GM10266 (cell line): Measurements from ENCODE around the gene SUSD5.
"Not testable (repeated sequence)": the region's sequence is repeated elsewhere in the genome, so short reads cannot be mapped to it uniquely, and the experiment has no call there.

Source experiments
- DNase-seq: peaks from one replicate; pipeline ENCODE4 v3.0.0; 2012; ENCODE audit errors: extremely low spot score
- TF ChIP-seq, protein P1 (sequence below): IDR thresholded peaks from 2 replicates; pipeline ENCODE4 v1.5.1; 2012; ENCODE audit warnings: mild to moderate bottlenecking, low read depth; ENCODE audit not compliant: control insufficient read depth, insufficient read depth; ENCODE audit errors: missing control alignments

Gene SUSD5

DNA sequence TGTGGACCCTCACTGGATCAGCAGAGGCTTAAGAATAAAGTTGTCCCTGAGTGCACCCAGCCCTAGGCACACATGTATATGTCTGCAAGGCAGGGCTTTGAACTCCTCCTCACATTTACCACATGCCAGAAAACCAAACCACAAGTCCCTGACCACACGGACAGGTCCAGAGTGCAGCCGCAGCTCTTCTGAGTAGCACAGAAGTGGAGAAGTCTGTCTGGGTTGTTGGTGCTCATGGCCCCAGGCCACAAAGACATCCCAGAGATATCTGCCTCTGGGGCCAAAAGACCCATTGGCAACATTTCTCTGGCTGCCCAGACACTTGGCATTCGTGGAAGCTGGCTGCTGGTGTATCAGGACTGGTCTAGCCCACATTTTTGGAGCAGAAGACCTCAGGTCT, 17.4 kb downstream of the SUSD5 start:
- TF ChIP-seq, protein P1, sequence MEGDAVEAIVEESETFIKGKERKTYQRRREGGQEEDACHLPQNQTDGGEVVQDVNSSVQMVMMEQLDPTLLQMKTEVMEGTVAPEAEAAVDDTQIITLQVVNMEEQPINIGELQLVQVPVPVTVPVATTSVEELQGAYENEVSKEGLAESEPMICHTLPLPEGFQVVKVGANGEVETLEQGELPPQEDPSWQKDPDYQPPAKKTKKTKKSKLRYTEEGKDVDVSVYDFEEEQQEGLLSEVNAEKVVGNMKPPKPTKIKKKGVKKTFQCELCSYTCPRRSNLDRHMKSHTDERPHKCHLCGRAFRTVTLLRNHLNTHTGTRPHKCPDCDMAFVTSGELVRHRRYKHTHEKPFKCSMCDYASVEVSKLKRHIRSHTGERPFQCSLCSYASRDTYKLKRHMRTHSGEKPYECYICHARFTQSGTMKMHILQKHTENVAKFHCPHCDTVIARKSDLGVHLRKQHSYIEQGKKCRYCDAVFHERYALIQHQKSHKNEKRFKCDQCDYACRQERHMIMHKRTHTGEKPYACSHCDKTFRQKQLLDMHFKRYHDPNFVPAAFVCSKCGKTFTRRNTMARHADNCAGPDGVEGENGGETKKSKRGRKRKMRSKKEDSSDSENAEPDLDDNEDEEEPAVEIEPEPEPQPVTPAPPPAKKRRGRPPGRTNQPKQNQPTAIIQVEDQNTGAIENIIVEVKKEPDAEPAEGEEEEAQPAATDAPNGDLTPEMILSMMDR, result no peak
- DNase-seq, result no peak

DNA sequence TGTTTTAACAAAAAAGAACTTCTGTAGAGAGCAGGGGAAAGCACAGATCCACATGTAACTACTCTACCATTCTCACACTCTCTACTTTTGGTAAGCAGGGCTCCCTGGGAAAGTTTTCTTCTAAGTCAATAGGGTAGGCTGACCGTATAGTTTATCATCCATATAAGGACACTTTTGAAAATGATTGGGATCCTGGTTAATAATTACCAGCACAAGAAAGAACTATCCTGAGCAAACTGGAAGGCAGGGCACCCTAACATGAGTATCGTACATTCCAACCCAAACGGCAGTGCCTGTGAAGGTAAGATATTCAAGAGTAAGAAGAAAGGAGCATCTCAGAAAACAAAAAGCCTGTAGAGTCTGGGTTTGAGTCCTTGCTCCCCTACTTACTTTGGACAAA, 22.1 kb downstream of the SUSD5 start:
- no peak for DNase-seq
- TF ChIP-seq, protein P1, result no peak

DNA sequence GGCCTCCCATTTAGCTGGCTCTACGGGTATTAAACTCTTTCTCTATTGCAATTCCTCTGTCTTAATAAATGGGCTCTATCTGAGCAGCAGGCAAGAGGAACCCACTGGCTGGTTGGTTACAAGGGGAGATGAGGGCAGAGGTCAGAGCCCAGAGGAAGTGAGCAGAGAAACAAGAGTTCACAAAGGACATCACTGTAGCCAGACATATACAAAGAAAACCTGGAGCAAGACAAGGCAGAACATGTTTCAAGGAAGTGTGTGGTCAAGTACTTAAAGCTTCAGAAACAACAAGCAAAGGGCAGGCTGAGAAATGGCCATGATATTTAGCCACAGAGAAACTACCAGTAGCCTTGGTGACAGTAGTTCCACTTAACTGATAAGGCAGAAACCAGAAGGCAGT, 24.3 kb downstream of the SUSD5 start:
- TF ChIP-seq, protein P1, result no peak
- no peak for DNase-seq

DNA sequence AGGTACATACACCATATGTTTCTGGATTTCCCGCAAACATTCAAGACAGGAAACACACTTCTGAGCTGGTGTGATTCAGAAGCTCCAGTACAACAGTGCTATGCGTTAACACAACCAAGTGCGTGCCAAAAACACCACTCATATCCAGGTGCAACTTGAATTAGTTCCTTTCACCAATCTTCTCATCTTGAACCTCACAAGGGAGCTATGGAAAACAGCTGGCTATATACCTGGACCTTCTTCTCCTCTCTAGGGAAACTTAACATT, 31.3 kb downstream of the SUSD5 start:
- DNase-seq, result no peak
- TF ChIP-seq, protein P1, result no peak

DNA sequence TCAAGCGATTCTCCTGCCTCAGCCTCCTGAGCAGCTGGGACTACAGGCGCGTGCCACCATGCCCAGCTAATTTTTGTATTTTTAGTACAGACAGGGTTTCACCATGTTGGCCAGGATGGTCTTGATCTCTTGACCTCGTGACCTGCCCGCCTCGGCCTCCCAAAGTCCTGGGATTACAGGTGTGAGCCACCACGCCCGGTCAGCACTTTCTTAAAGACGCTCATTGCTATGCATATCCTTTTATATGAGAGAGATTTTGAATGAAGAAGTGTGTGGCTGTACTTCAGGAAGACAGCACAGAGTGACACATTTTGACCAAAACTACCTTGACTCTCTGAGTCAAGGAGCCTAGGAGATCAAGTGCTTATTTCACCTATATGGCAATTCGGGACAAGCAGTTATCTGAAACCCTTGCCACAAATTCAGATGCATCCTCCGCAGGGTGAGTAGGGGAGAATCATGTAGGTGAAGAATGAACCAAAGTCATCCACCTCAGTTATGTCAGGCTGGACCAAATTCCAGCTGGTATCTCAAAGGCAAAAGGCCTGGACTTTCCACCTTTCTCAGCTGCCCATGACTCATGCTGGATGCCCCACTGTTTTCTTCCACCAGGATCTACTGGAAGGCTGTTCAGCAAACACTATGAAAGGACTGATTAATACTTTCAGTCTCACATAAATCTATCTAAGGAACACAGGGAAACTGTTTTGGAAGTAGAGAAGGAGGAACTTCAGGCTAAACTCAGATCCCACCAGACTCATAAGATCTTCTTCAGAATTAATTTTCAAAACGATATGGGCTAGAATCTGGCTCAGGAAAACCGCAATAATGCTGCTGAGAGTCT, 31.9 kb downstream of the SUSD5 start:
- TF ChIP-seq, protein P1, result no peak
- DNase-seq, result no peak

DNA sequence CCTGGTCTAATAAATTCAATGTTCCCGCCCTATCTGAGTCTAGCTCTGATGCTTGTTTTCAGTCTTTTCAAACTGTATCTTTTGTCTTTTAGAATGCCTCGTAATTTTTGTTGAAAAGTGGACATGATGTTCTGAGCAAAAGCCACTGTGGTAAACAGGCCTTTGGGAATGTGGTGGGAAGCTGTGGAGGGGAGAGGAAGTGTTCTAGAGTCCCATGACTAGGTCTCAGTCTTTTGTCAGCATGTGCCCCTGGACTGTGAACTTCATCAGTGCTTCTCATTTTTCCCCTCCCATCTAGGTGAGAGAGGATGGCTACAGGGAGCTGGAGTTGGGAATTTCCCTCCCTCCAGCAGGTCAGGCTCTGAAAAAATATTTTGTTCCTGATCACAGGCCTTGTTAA, 33.7 kb downstream of the SUSD5 start:
- TF ChIP-seq, protein P1, result no peak
- DNase-seq, result no peak

DNA sequence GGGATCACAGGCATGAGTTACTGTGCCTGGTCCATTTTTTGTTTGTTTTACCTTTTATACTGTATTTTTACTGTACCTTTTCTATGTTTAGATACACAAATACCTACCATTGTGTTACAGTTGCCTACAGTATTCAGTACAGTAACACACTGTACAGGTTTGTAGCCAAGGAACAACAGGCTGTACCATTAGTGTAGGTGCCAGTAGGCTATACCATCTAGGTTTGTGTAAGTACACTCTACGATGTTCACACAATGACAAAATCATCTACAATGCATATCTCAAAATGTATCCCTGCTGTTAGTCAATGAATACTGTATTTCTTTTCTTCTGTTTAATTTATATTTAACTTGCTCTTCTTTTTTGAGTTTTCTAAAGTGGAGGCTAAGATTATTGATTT, 37.0 kb downstream of the SUSD5 start:
- DNase-seq, result not testable (repeated sequence)

DNA sequence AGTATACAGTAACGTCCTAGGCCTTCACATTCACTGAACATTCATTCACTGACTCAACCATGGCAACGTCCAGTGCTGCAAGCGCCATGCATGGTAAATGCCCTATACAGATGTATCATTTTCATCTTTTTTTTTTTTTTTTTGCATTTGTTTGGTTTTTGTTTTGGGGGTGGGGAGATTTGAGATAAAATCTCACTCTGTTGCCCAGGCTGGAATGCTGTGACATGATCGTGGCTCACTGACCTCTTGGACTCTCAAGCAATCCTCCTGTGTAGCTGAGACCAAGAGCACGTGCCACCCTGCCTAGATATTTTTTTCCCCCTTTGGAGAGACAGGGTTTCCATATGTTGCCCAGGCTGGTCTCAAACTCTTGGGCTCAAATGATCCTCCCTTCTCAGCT, 37.4 kb downstream of the SUSD5 start:
- no peak for DNase-seq
- TF ChIP-seq, protein P1, result no peak
